ENCODE results near the gene DHX57.
"Not testable (repeated sequence)": the region's sequence is repeated elsewhere in the genome, so short reads cannot be mapped to it uniquely, and the experiment has no call there.

The DHX57 gene

DNA sequence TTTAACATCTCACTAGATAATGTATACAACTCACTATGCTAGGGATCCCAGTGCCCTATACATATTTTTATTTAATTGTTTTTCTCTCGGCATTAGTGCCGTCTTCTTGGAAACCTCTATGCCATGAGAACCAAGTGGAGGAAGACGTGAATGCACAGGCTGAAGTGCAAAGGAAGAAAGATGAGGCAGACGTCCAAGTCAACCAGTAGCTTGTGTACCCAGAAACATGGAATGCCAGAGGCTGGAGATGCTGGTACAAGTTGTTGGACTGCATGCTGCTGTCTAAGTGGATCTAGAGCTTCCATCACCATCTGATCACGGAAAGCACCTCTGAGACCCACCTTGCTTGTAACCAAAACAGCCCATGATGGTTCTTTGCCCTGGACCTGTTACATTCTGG lies 110.2 kb downstream of the DHX57 start:
- H3K27ac ChIP-seq (ENCODE audit: low read depth, low read length): no peak overlapping the region
- no peaks in the 10 kb centered on the region for H3K36me3 ChIP-seq (ENCODE audit: control insufficient read depth in 5 of 5, insufficient read depth in 5 of 5, low read length in 5 of 5)
- H3K4me3 ChIP-seq (ENCODE audit: low read depth in 1 of 5, low read length in 5 of 5): no peak overlapping the region
- H3K4me1 ChIP-seq (ENCODE audit: control insufficient read depth in 5 of 5, insufficient read depth in 5 of 5, low read length in 5 of 5): no peaks in the 10 kb centered on the region
- no peaks in the 10 kb centered on the region for H3K27me3 ChIP-seq (ENCODE audit: control insufficient read depth in 5 of 5, insufficient read depth in 4 of 5, low read length in 5 of 5)
- no peak overlapping the region for H3K9ac ChIP-seq (ENCODE audit: low read length in 5 of 5)
- no peaks in the 10 kb centered on the region for H3K9me3 ChIP-seq (ENCODE audit: control insufficient read depth in 5 of 5, low read length in 5 of 5)

DNA sequence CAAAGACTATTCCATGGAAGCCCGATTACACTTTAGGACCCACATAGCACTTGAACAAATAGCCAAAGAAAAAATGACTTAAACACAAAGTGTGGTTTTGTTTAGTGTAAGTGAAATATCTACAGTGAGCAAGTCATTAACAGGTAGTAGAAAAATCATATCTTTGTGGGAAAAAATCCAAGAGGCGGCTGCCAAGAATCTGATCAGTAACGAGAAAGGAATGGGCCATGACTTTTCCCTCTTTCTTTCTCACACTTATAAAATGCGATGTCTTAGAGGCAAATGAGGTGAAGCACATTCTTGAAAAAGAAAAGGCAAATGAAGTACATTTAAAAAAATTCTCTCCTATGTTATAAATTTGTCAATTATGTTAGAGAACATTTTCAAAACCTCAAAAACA lies 110.6 kb downstream of the DHX57 start:
- Histone ChIP-seq H3K9me3 (ENCODE audit: control insufficient read depth in 5 of 5, low read length in 5 of 5) (no peaks in the 10 kb centered on the region), H3K27me3 (ENCODE audit: control insufficient read depth in 5 of 5, insufficient read depth in 4 of 5, low read length in 5 of 5) (no peaks in the 10 kb centered on the region), H3K9ac (ENCODE audit: low read length in 5 of 5) (no peak overlapping the region), H3K4me3 (ENCODE audit: low read depth in 1 of 5, low read length in 5 of 5) (no peak overlapping the region), H3K36me3 (ENCODE audit: control insufficient read depth in 5 of 5, insufficient read depth in 5 of 5, low read length in 5 of 5) (no peaks in the 10 kb centered on the region), H3K27ac (ENCODE audit: low read depth, low read length) (no peak overlapping the region), H3K4me1 (ENCODE audit: control insufficient read depth in 5 of 5, insufficient read depth in 5 of 5, low read length in 5 of 5) (no peaks in the 10 kb centered on the region)

DNA sequence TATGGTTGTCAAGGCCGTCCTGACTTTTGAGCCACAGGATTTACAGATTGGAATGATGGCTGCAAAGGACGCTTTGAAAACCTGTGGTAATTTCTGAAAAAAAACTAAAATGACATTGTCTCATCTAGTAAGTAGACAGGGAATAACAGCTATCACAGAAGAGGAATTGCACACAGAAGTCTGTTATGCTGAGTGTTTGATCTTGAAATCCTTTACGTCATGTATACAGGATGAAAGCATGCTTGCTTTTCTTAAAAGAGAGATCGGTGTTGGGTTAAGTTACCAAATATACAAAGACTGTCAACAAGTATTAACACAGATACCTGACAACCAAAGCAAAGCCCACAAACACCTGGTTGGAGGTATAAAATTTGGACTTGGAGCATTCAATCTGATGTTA lies 112.0 kb downstream of the DHX57 start:
- no peaks in the 10 kb centered on the region for H3K4me1 ChIP-seq (ENCODE audit: control insufficient read depth in 5 of 5, insufficient read depth in 5 of 5, low read length in 5 of 5)
- H3K4me3 ChIP-seq (ENCODE audit: low read depth in 1 of 5, low read length in 5 of 5): no peak overlapping the region
- H3K27me3 ChIP-seq (ENCODE audit: control insufficient read depth in 5 of 5, insufficient read depth in 4 of 5, low read length in 5 of 5): no peaks in the 10 kb centered on the region
- no peak overlapping the region for H3K9ac ChIP-seq (ENCODE audit: low read length in 5 of 5)
- no peaks in the 10 kb centered on the region for H3K9me3 ChIP-seq (ENCODE audit: control insufficient read depth in 5 of 5, low read length in 5 of 5)
- H3K27ac ChIP-seq (ENCODE audit: low read depth, low read length): no peak overlapping the region
- H3K36me3 ChIP-seq (ENCODE audit: control insufficient read depth in 5 of 5, insufficient read depth in 5 of 5, low read length in 5 of 5): no peaks in the 10 kb centered on the region

DNA sequence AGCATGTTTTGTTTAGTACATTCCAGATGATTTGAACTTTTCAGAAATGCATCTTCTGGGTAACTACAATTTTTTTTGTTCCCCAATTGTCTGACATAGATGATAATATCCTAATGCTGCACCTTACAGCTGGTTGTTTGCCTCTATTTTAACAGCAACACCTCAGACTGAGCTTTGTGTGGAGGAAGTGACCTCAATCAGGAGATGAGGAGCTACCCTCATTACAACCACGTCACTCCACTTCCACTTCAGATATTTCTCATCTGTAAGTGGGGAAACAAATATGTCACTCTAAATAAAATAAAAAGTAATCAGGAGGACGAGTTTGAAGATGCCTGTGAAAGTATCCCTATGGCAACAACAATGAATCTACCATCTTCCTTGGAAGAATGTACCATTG lies 112.5 kb downstream of the DHX57 start:
- Histone ChIP-seq H3K4me1 (ENCODE audit: control insufficient read depth in 5 of 5, insufficient read depth in 5 of 5, low read length in 5 of 5) (no peaks in the 10 kb centered on the region), H3K27me3 (ENCODE audit: control insufficient read depth in 5 of 5, insufficient read depth in 4 of 5, low read length in 5 of 5) (no peaks in the 10 kb centered on the region), H3K27ac (ENCODE audit: low read depth, low read length) (no peak overlapping the region), H3K36me3 (ENCODE audit: control insufficient read depth in 5 of 5, insufficient read depth in 5 of 5, low read length in 5 of 5) (no peaks in the 10 kb centered on the region), H3K9me3 (ENCODE audit: control insufficient read depth in 5 of 5, low read length in 5 of 5) (no peaks in the 10 kb centered on the region), H3K4me3 (ENCODE audit: low read depth in 1 of 5, low read length in 5 of 5) (no peak overlapping the region), H3K9ac (ENCODE audit: low read length in 5 of 5) (no peak overlapping the region)

DNA sequence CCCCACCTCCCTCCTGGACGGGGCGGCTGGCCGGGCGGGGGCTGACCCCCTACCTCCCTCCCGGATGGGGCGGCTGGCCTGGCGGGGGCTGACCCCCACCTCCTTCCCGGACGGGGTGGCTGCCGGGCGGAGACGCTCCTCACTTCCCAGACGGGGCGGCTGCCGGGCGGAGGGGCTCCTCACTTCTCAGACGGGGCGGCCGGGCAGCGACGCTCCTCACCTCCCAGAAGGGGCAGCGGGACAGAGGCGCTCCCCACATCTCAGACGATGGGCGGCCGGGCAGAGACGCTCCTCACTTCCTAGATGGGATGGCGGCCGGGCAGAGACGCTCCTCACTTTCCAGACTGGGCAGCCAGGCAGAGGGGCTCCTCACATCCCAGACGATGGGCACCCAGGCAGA lies 119.8 kb downstream of the DHX57 start:
- H3K4me1 ChIP-seq (ENCODE audit: control insufficient read depth in 5 of 5, insufficient read depth in 5 of 5, low read length in 5 of 5): peaks cover 4 to 11% (median 5%) of the 10 kb centered on the region in 5 donors
- H3K36me3 ChIP-seq (ENCODE audit: control insufficient read depth in 5 of 5, insufficient read depth in 5 of 5, low read length in 5 of 5); H3K27me3 ChIP-seq (ENCODE audit: control insufficient read depth in 5 of 5, insufficient read depth in 4 of 5, low read length in 5 of 5); H3K9me3 ChIP-seq (ENCODE audit: control insufficient read depth in 5 of 5, low read length in 5 of 5); H3K27ac ChIP-seq (ENCODE audit: low read depth, low read length); H3K9ac ChIP-seq (ENCODE audit: low read length in 5 of 5); H3K4me3 ChIP-seq (ENCODE audit: low read depth in 1 of 5, low read length in 5 of 5): not testable (repeated sequence)

DNA sequence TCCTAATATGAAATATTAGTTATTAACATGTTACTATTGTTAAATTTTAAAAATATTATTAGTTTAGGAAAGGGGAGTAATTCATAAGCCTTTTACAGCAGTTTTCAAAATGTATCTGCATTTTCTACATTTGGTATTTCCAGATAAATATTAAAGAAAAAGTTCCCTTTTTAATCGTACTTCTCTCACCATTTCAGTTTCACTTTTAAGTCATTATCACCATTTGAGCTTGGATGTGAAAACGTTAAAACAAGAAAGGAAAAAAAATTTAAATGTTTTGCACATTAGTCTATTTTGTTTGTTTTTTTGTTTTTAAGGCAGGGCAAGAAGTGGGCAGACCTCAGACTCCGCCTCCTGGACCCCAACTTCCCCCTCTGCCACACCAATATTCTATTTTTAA lies 121.2 kb downstream of the DHX57 start:
- Histone ChIP-seq H3K4me3 (ENCODE audit: low read depth in 1 of 5, low read length in 5 of 5) (peak overlapping the region in 4 of 5 donors; percentile 13 to 43 (median 22)), H3K27ac (ENCODE audit: low read depth, low read length) (no peak overlapping the region), H3K36me3 (ENCODE audit: control insufficient read depth in 5 of 5, insufficient read depth in 5 of 5, low read length in 5 of 5) (peaks cover 0 to 3% (median under 1%) of the 10 kb centered on the region in 5 donors)

DNA sequence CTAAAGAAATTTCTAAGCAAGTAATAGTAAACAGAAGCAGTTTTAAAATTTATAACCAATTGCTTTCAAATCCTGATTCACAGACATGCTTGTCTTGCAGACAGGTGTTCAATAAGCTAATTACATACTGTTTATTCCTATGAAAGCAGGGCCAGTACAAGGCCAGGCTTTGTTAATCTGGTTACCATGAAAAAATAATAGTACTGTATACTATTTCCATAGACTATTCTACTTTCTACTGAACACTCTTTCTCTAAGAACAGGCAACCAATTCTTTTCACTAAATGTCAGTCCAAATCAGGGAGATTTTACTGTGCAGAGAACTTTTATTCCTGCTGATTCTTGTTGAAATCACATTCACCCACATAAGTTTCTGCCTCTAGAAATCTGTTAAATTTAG lies 121.7 kb downstream of the DHX57 start:
- Histone ChIP-seq H3K27ac (ENCODE audit: low read depth, low read length) (no peak overlapping the region), H3K4me3 (ENCODE audit: low read depth in 1 of 5, low read length in 5 of 5) (peak overlapping the region in 1 of 5 donors; percentile 43), H3K9ac (ENCODE audit: low read length in 5 of 5) (peak overlapping the region in 2 of 5 donors; percentile 35 to 47), H3K9me3 (ENCODE audit: control insufficient read depth in 5 of 5, low read length in 5 of 5) (no peaks in the 10 kb centered on the region), H3K4me1 (ENCODE audit: control insufficient read depth in 5 of 5, insufficient read depth in 5 of 5, low read length in 5 of 5) (peaks cover 8 to 22% (median 16%) of the 10 kb centered on the region in 5 donors), H3K27me3 (ENCODE audit: control insufficient read depth in 5 of 5, insufficient read depth in 4 of 5, low read length in 5 of 5) (no peaks in the 10 kb centered on the region), H3K36me3 (ENCODE audit: control insufficient read depth in 5 of 5, insufficient read depth in 5 of 5, low read length in 5 of 5) (peaks cover 0 to 7% (median 5%) of the 10 kb centered on the region in 5 donors)

More for the DNA sequence above, 121.2 kb downstream of the DHX57 start:
- Histone ChIP-seq H3K9ac (ENCODE audit: low read length in 5 of 5) (peak overlapping the region in 1 of 5 donors; percentile 47), H3K4me1 (ENCODE audit: control insufficient read depth in 5 of 5, insufficient read depth in 5 of 5, low read length in 5 of 5) (peaks cover 8 to 18% (median 13%) of the 10 kb centered on the region in 5 donors), H3K9me3 (ENCODE audit: control insufficient read depth in 5 of 5, low read length in 5 of 5) (no peaks in the 10 kb centered on the region), H3K27me3 (ENCODE audit: control insufficient read depth in 5 of 5, insufficient read depth in 4 of 5, low read length in 5 of 5) (no peaks in the 10 kb centered on the region)

DNA sequence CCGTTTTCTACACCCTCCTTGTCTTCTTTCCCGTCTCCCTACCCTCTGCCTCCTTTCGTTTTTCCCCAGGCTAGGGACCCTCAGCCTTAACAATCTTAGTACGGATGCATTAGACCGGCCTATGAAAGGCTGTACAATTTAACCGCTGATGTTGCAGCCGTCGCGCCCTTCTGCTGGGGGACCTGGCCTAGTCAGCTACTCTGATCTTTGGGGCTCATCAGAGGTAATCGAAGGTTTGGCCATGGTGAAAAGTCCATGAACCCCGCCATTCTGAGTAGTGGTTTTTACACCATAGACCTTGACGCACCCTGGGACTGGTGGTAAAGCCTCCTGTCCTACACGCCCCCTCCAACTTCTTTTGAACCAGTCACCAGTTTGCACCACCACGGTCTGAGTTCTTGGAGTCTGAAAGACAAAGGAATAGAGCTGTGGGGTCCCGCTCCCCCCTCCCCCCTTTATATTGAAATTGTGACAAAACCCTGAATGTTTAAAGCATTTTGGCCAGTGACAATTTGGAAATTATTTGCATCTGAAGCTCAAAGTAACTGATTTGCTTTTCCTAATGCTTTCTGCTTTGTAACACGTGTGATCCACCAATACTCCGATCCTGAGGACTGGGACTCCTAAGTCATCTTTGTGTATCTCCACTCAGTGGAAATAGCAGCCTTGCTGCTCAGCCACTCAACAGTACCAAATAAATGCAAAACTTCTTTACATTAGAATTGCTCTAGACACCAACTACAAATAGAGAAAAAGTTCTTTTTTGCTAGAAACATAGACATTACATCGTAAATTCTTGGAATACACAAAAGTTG lies 123.9 kb downstream of the DHX57 start:
- Histone ChIP-seq H3K4me1 (ENCODE audit: control insufficient read depth in 5 of 5, insufficient read depth in 5 of 5, low read length in 5 of 5) (peaks cover 8 to 40% (median 24%) of the 10 kb centered on the region in 5 donors), H3K9ac (ENCODE audit: low read length in 5 of 5) (peak overlapping the region; percentile 75 to 97 (median 87)), H3K9me3 (ENCODE audit: control insufficient read depth in 5 of 5, low read length in 5 of 5) (no peaks in the 10 kb centered on the region), H3K27me3 (ENCODE audit: control insufficient read depth in 5 of 5, insufficient read depth in 4 of 5, low read length in 5 of 5) (no peaks in the 10 kb centered on the region), H3K4me3 (ENCODE audit: low read depth in 1 of 5, low read length in 5 of 5) (peak overlapping the region; percentile 99 to 100 (median 100)), H3K27ac (ENCODE audit: low read depth, low read length) (peak overlapping the region; percentile 97), H3K36me3 (ENCODE audit: control insufficient read depth in 5 of 5, insufficient read depth in 5 of 5, low read length in 5 of 5) (peaks cover 18 to 30% (median 27%) of the 10 kb centered on the region in 5 donors)

DNA sequence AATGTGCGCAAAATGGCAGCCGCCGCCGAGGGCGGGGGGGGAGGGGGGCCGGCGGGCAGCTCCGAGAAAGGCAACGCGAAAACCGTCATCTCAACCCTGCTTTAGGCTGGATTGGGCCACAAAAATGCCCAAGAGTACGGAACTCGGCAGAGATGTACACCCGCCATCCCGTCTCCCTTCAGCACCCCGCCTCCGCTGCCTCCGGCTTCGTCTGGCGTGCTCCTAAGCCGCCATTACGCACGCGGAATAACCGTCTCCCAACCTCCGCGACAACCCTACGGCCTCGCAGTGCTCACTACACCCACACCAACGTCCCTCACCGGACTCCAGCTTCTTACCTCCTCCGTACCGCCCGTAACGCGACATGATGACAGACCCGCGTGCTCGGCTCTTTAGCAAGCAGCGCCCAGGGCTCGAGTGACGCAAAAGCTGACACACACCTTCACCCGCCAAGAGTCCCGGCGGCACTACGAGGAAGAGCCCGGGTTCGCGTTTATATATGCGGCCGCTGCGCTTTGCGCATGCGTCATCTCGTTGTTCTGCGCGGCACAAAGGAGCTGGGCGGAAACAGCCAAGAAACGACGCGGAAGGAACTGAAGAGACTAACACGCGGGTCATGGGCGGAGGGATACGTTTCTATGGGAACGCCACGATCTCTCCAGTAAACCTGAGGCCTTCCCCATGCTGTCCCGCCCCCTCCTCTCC lies 124.7 kb downstream of the DHX57 start, which contains the start of gene SRSF7:
Gene SRSF7, minus strand, starts transcription at position 471 of the 705 bp plus-strand sequence. Its CDS starts 105 bp downstream, at position 366.
- Histone ChIP-seq H3K27me3 (ENCODE audit: control insufficient read depth in 5 of 5, insufficient read depth in 4 of 5, low read length in 5 of 5) (no peaks in the 10 kb centered on the region), H3K9ac (ENCODE audit: low read length in 5 of 5) (peak within 1 kb of the TSS; percentile 87 to 99 (median 96)), H3K27ac (ENCODE audit: low read depth, low read length) (peak within 1 kb of the TSS; percentile 97), H3K36me3 (ENCODE audit: control insufficient read depth in 5 of 5, insufficient read depth in 5 of 5, low read length in 5 of 5) (peaks cover 26 to 37% (median 35%) of the 10 kb centered on the region in 5 donors), H3K9me3 (ENCODE audit: control insufficient read depth in 5 of 5, low read length in 5 of 5) (no peaks in the 10 kb centered on the region), H3K4me1 (ENCODE audit: control insufficient read depth in 5 of 5, insufficient read depth in 5 of 5, low read length in 5 of 5) (peaks cover 8 to 43% (median 24%) of the 10 kb centered on the region in 5 donors), H3K4me3 (ENCODE audit: low read depth in 1 of 5, low read length in 5 of 5) (peak within 1 kb of the TSS; percentile 99 to 100 (median 100))
